GM12878 (cell line): ENCODE results near the gene TSHZ1. TPM values are rescaled to one million over a fixed set of nuclear protein-coding genes. Genes with fewer than 3 reads are reported as not detected.

Experiments
- ATAC-seq: fragments of 200-7000 bp; cut with Tn5 transposase; 3 replicates; pipeline ENCODE4 v1.9.1; 2020; ENCODE audit warnings: mild to moderate bottlenecking, moderate library complexity
- BruUV-seq: library from RNA; stranded (reverse); fragments of 400-500 nt; replicated peaks from 2 replicates; lab custom pipeline; 2021; lab: Mats Ljungman, UMichigan
- CTCF ChIA-PET: fragments of 300-600 bp; sonication (Branson Sonifier 250); formaldehyde crosslinking; extraction: SDS; loops from one replicate; lab custom pipeline; 2021; ENCODE audit warnings: inconsistent platforms; lab: Yijun Ruan, JAX
- POLR2A ChIA-PET: fragments of 350-600 bp; formaldehyde crosslinking; extraction: SDS; loops from one replicate; lab custom pipeline; 2021; ENCODE audit warnings: inconsistent platforms; lab: Charles Lee
- RAD21 ChIA-PET: fragments of 300-600 bp; sonication (Branson Sonifier 250); formaldehyde crosslinking; loops from one replicate; lab custom pipeline; 2023; ENCODE audit warnings: antibody characterized with exemption; ENCODE audit not compliant: unreplicated experiment; lab: Charles Lee
- SMC1A ChIA-PET: fragments of 300-600 bp; sonication (Branson Sonifier 250); formaldehyde crosslinking; loops from one replicate; lab custom pipeline; 2023; ENCODE audit not compliant: unreplicated experiment, uncharacterized antibody; lab: Charles Lee
- DNase-seq: peaks from one replicate; pipeline ENCODE4 v3.0.0-alpha.2; 2011; ENCODE audit warnings: low read depth, low spot score
- FAIRE-seq: peaks from 3 replicates; lab custom pipeline; 2011; peaks lifted over from hg19 to GRCh38; lab: Jason Lieb, UNC
- H2AFZ ChIP-seq: 2 replicates; pipeline ENCODE4 v1.6.0; 2011; ENCODE audit warnings: low read depth, low read length, control low read depth; ENCODE audit not compliant: control insufficient read depth
- H3K27ac ChIP-seq: 2 replicates; pipeline ENCODE4 v1.5.1; 2011; ENCODE audit warnings: control low read depth; ENCODE audit not compliant: control insufficient read depth, insufficient read depth
- H3K27me3 ChIP-seq, 2 experiments: replicated peaks in 1 of 2; 2 replicates each; pipeline versions ENCODE4 v1.6.0 to v1.6.1; 2011; ENCODE audit warnings: low read length in 1 of 2; ENCODE audit not compliant: control insufficient read depth in 2 of 2, insufficient read depth in 2 of 2
- H3K36me3 ChIP-seq, 2 experiments: 2 replicates each; pipeline ENCODE4 v1.5.1; 2011; ENCODE audit warnings: low read length in 1 of 2; ENCODE audit not compliant: control insufficient read depth in 2 of 2, insufficient read depth in 2 of 2
- H3K4me1 ChIP-seq: 2 replicates; pipeline ENCODE4 v1.6.1; 2011; ENCODE audit warnings: mild to moderate bottlenecking, low read length, moderate library complexity, mixed read lengths; ENCODE audit not compliant: control insufficient read depth, insufficient read depth
- H3K4me2 ChIP-seq: 2 replicates; pipeline ENCODE4 v1.6.0; 2011; ENCODE audit warnings: control low read depth; ENCODE audit not compliant: control insufficient read depth, insufficient read depth
- H3K4me3 ChIP-seq: fragments of 200-600 bp; sonication (generic); 2 replicates; pipeline ENCODE4 v1.5.1; 2016
- H3K79me2 ChIP-seq: 2 replicates; pipeline ENCODE4 v1.6.0; 2011; ENCODE audit warnings: low read length; ENCODE audit not compliant: control insufficient read depth, insufficient read depth
- H3K9ac ChIP-seq: 2 replicates; pipeline ENCODE4 v1.8.0; 2011; ENCODE audit warnings: low read length, control low read depth, mixed read lengths; ENCODE audit not compliant: control insufficient read depth, insufficient read depth
- H3K9me3 ChIP-seq: replicated peaks from 3 replicates; pipeline ENCODE4 v1.5.1; 2011; ENCODE audit warnings: mild to moderate bottlenecking, low read length; ENCODE audit not compliant: control insufficient read depth, insufficient read depth
- H4K20me1 ChIP-seq: 2 replicates; pipeline ENCODE4 v1.6.0; 2011; ENCODE audit not compliant: control insufficient read depth, insufficient read depth
- CREM ChIP-seq: IDR thresholded peaks from 2 replicates; pipeline ENCODE4 v1.6.1; 2014; ENCODE audit warnings: antibody characterized with exemption, low read depth
- IKZF2 ChIP-seq, 2 experiments: fragments of 450-650 bp; IDR thresholded peaks; 2 replicates each; pipeline ENCODE4 v1.6.1; 2017; ENCODE audit warnings: mild to moderate bottlenecking in 2 of 2, moderate library complexity in 2 of 2
- MTA2 ChIP-seq: fragments of 450-650 bp; IDR thresholded peaks from 2 replicates; pipeline ENCODE4 v1.6.1; 2016; ENCODE audit warnings: low read depth, mild to moderate bottlenecking, moderate library complexity
- NBN ChIP-seq: fragments of 450-650 bp; IDR thresholded peaks from 2 replicates; pipeline ENCODE4 v1.6.1; 2016
- RAD21 ChIP-seq: IDR thresholded peaks from 2 replicates; pipeline ENCODE4 v1.6.1; 2011; ENCODE audit warnings: mild to moderate bottlenecking, low read depth, low read length, moderate library complexity; ENCODE audit not compliant: insufficient read depth
- RFX5 ChIP-seq: IDR thresholded peaks from 2 replicates; pipeline ENCODE4 v1.6.1; 2011; ENCODE audit warnings: low read depth, low read length, improper control_type of control experiment
- YBX1 ChIP-seq: fragments of 450-650 bp; IDR thresholded peaks from 2 replicates; pipeline ENCODE4 v1.6.1; 2016; ENCODE audit warnings: antibody characterized with exemption
- in situ Hi-C: fragments of 300-500 bp; cut with MboI; formaldehyde crosslinking; loops from 9 replicates; pipeline ENCODE4 v1.14.3; 2018; ENCODE audit warnings: mixed read lengths
- intact Hi-C: fragments of 100-400 bp; cut with micrococcal nuclease; formaldehyde crosslinking; loops from one replicate; pipeline ENCODE4 v1.14.2; 2022; ENCODE audit not compliant: unreplicated experiment
- polyA plus RNA-seq, 11 experiments: library from polyadenylated mRNA; depleted of rRNA in 4 of 11; unstranded in 6 of 11; stranded (reverse) in 5 of 11; fragments of >200 nt; fragmentation: Nextera tagmentation in 4 of 11; fragmentation: Illumina TruSeq in 1 of 11; extraction: Ambion mirVana in 4 of 11; extraction: Trizol in 1 of 11; gene quantifications; 1 replicate in 1 of 11; 2 replicates in 10 of 11; pipeline versions ENCODE4 v1.2.1 to v1.2.3, GENCODE V29; 2011 to 2016; ENCODE audit warnings: inconsistent platforms in 2 of 11, missing spikeins in 2 of 11, low read depth in 1 of 11
- total RNA-seq, 4 experiments: library from RNA; depleted of rRNA in 3 of 4; stranded (reverse); fragments of >200 nt in 3 of 4; fragmentation: Illumina TruSeq in 1 of 4; extraction: Trizol in 1 of 4; gene quantifications; 2 replicates each; pipeline versions ENCODE4 v1.2.1 to v1.2.3, GENCODE V29; 2013 to 2021
- TF ChIP-seq, protein P1 (sequence below): IDR thresholded peaks from 2 replicates; pipeline ENCODE4 v1.6.1; 2012; ENCODE audit warnings: mild to moderate bottlenecking, low read depth, low read length
- TF ChIP-seq, protein P2 (sequence below): fragments of 450-650 bp; IDR thresholded peaks from 2 replicates; pipeline ENCODE4 v1.6.1; 2018; ENCODE audit warnings: mild to moderate bottlenecking, low read depth, moderate library complexity; ENCODE audit not compliant: partially characterized antibody
- TF ChIP-seq, protein P3 (sequence below): fragments of 450-650 bp; IDR thresholded peaks from 2 replicates; pipeline ENCODE4 v1.6.1; 2014; ENCODE audit warnings: mild to moderate bottlenecking

Gene TSHZ1
- total and polyA plus RNA-seq, 10 of the 15 experiments (the other 5 are each of a cell fraction or from before 2014, with no cell fraction given): 2.2 to 15.2 (median 5.1) TPM

- Histone ChIP-seq H3K27ac (no peak overlapping the region), H3K4me3 (no peak overlapping the region), H3K4me2 (no peak overlapping the region), H3K36me3 (no peaks in the 10 kb centered on the region), H3K9ac (no peak overlapping the region), H3K4me1 (peaks cover 10% of the 10 kb centered on the region), H4K20me1 (no peaks in the 10 kb centered on the region), H3K27me3 (no peaks in the 10 kb centered on the region), H2AFZ (no peak overlapping the region), H3K9me3 (no peaks in the 10 kb centered on the region), H3K79me2 (no peaks in the 10 kb centered on the region; the same call in 1 of the 2 replicates)
- ChIA-PET POLR2A (no interaction called here), SMC1A (interaction anchor here (1.1 to 2.3 kb wide), 3 partner anchors 11 to 40 kb away, joined by 3 to 10 read pairs (median 3); no protein-coding TSS in a partner anchor), RAD21 (no interaction called here), CTCF (interaction anchor here (2.9 kb wide), 1 partner anchor 12 kb away, joined by 8 read pairs; no protein-coding TSS in a partner anchor)
- DNase-seq (no peak), ATAC-seq (no peak), FAIRE-seq (no peak)
- intact Hi-C loops: no loop called here
- BruUV-seq: no TSS peak
- TF ChIP-seq MTA2 (no peak), RAD21 (no peak), RFX5 (no peak), NBN (no peak), IKZF2 (IDR thresholded peaks at IDR 0.05) (no peak), YBX1 (no peak), CREM (no peak)
- TF ChIP-seq, protein P1, sequence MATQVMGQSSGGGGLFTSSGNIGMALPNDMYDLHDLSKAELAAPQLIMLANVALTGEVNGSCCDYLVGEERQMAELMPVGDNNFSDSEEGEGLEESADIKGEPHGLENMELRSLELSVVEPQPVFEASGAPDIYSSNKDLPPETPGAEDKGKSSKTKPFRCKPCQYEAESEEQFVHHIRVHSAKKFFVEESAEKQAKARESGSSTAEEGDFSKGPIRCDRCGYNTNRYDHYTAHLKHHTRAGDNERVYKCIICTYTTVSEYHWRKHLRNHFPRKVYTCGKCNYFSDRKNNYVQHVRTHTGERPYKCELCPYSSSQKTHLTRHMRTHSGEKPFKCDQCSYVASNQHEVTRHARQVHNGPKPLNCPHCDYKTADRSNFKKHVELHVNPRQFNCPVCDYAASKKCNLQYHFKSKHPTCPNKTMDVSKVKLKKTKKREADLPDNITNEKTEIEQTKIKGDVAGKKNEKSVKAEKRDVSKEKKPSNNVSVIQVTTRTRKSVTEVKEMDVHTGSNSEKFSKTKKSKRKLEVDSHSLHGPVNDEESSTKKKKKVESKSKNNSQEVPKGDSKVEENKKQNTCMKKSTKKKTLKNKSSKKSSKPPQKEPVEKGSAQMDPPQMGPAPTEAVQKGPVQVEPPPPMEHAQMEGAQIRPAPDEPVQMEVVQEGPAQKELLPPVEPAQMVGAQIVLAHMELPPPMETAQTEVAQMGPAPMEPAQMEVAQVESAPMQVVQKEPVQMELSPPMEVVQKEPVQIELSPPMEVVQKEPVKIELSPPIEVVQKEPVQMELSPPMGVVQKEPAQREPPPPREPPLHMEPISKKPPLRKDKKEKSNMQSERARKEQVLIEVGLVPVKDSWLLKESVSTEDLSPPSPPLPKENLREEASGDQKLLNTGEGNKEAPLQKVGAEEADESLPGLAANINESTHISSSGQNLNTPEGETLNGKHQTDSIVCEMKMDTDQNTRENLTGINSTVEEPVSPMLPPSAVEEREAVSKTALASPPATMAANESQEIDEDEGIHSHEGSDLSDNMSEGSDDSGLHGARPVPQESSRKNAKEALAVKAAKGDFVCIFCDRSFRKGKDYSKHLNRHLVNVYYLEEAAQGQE: no peak
- TF ChIP-seq, protein P2, sequence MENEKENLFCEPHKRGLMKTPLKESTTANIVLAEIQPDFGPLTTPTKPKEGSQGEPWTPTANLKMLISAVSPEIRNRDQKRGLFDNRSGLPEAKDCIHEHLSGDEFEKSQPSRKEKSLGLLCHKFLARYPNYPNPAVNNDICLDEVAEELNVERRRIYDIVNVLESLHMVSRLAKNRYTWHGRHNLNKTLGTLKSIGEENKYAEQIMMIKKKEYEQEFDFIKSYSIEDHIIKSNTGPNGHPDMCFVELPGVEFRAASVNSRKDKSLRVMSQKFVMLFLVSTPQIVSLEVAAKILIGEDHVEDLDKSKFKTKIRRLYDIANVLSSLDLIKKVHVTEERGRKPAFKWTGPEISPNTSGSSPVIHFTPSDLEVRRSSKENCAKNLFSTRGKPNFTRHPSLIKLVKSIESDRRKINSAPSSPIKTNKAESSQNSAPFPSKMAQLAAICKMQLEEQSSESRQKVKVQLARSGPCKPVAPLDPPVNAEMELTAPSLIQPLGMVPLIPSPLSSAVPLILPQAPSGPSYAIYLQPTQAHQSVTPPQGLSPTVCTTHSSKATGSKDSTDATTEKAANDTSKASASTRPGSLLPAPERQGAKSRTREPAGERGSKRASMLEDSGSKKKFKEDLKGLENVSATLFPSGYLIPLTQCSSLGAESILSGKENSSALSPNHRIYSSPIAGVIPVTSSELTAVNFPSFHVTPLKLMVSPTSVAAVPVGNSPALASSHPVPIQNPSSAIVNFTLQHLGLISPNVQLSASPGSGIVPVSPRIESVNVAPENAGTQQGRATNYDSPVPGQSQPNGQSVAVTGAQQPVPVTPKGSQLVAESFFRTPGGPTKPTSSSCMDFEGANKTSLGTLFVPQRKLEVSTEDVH: no peak
- TF ChIP-seq, protein P3, sequence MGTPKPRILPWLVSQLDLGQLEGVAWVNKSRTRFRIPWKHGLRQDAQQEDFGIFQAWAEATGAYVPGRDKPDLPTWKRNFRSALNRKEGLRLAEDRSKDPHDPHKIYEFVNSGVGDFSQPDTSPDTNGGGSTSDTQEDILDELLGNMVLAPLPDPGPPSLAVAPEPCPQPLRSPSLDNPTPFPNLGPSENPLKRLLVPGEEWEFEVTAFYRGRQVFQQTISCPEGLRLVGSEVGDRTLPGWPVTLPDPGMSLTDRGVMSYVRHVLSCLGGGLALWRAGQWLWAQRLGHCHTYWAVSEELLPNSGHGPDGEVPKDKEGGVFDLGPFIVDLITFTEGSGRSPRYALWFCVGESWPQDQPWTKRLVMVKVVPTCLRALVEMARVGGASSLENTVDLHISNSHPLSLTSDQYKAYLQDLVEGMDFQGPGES: no peak
- in situ Hi-C loops: no loop called here
Observed at GRCh38 chr18:75256376-75256775, 45.8 kb downstream of the TSHZ1 start.
